Heart left ventricle (tissue), 16 donors: ENCODE results near the gene AOC2. TPM values are rescaled to one million over a fixed set of nuclear protein-coding genes. Genes with fewer than 3 reads are reported as not detected.

Experiments used
- ATAC-seq, 4 donors: fragments of 200-7000 bp; cut with Tn5 transposase; one replicate each; pipeline ENCODE4 v1.9.1; 2020 to 2022; ENCODE audit warnings: moderate library complexity in 4 of 4, mild to moderate bottlenecking in 3 of 4, moderate number of reproducible peaks in 1 of 4
- DNase-seq, 5 donors: peaks; one replicate each; pipeline ENCODE4 v3.0.0-alpha.2; 2020
- H3K27ac ChIP-seq, 12 donors: fragments of 200-600 bp; sonication (generic) in 4 of 12; one replicate each; pipeline versions ENCODE4 v1.5.0 to v1.8.0; 2016 to 2022; ENCODE audit warnings: mild to moderate bottlenecking in 2 of 12
- H3K27me3 ChIP-seq, 9 donors: fragments of 200-600 bp; sonication (generic) in 2 of 9; one replicate each; pipeline versions ENCODE4 v1.5.1 to v1.8.0; 2016 to 2022; ENCODE audit warnings: mild to moderate bottlenecking in 3 of 9
- H3K36me3 ChIP-seq, 9 donors: fragments of 200-600 bp; sonication (generic) in 2 of 9; one replicate each; pipeline versions ENCODE4 v1.5.0 to v1.8.0; 2018 to 2022; ENCODE audit warnings: mild to moderate bottlenecking in 2 of 9
- H3K4me1 ChIP-seq, 12 donors: fragments of 200-600 bp; sonication (generic) in 4 of 12; one replicate each; pipeline versions ENCODE4 v1.5.0 to v1.8.0; 2016 to 2022; ENCODE audit warnings: mild to moderate bottlenecking in 3 of 12
- H3K4me3 ChIP-seq, 12 donors: fragments of 200-600 bp; sonication (generic) in 4 of 12; one replicate each; pipeline versions ENCODE4 v1.5.0 to v1.8.0; 2017 to 2022; ENCODE audit warnings: mild to moderate bottlenecking in 9 of 12, moderate library complexity in 4 of 12
- H3K9me3 ChIP-seq, 12 donors: fragments of 200-600 bp; sonication (generic) in 4 of 12; one replicate each; pipeline versions ENCODE4 v1.5.0 to v1.8.0; 2016 to 2022; ENCODE audit warnings: mild to moderate bottlenecking in 1 of 12
- CTCF ChIP-seq, 12 donors: fragments of 200-600 bp; sonication (generic) in 4 of 12; IDR thresholded peaks; one replicate each; pipeline versions ENCODE4 v1.5.0 to v1.8.0; 2018 to 2022; ENCODE audit warnings: antibody characterized with exemption in 12 of 12, mild to moderate bottlenecking in 5 of 12
- POLR2A ChIP-seq, 2 donors: fragments of 450-650 bp; IDR thresholded peaks; one replicate each; pipeline ENCODE4 v1.6.1; 2017; ENCODE audit warnings: antibody characterized with exemption in 2 of 2, mild to moderate bottlenecking in 2 of 2, moderate library complexity in 2 of 2
- WGBS, 4 donors: extraction: QIAGEN DNeasy Blood & Tissue Kit in 2 of 4; methylation state at CpG; one replicate each; pipeline versions ENCODE4 v1.1.5 to v1.1.7; 2013 to 2018; 5-methylcytosine and 5-hydroxymethylcytosine counted together
- intact Hi-C, 10 donors: fragments of 100-400 bp; cut with DNase I; formaldehyde crosslinking; loops; one replicate each; pipeline versions ENCODE4 v1.11.1 to v1.14.2; 2022
- polyA plus RNA-seq, 2 donors: library from polyadenylated mRNA; stranded (reverse); fragments of 200-250 nt; gene quantifications; one replicate each; pipeline ENCODE4 v1.2.3, GENCODE V29; 2013
- total RNA-seq, 9 donors: library from RNA; depleted of rRNA in 2 of 9; stranded (reverse); fragments of >200 nt in 2 of 9; fragmentation: NEBNext Ultra II Directional in 3 of 9; extraction: Animal tissue kit (Norgen Biotek cat#: 25700) in 3 of 9; gene quantifications; one replicate each; pipeline versions ENCODE4 v1.1.0 to v1.2.4, GENCODE V29; 2016 to 2023
- donor health status: ischemic (EF 13 %, LVEDD 7.1; RV severe dilation, severe dysfunction).
- donor health status: healthy with polysubstance abuse.
- donor health status: DM: no; HTN: yes; CAD: no.
- donor health status: DM: no; HTN: no; CAD: no.
- donor health status: ischemic (EF 25% LVEDD 6.9; RV normal size, moderate dysfunction).
- donor health status: ischemic (EF 25% LVEDD 5.7; RV mildly dilated, moderate dysfunction).
- donor health status: healthy.
- donor health status: DM: yes; HTN: yes; CAD: no.
- donor health status: ischemic (EF 35%, LVEDD 5.7; RV mildly dilated, moderate dysfunction).
- donor health status: nonischemic (EF 11% LVEDD 7.7; RV severe dilation, severe dysfunction).
- donor health status: DM: yes; HTN: yes; CAD: no.
- donor health status: PGD.
- donor health status: ischemic (EF 29% LVEDD 5.4; RV normal size, mild dysfunction).
- donor health status: nonischemic (EF 23%, LVEDD 6.1; RV moderate dilation, normal function).

The AOC2 gene
- total and polyA plus RNA-seq, 11 donors, result 0.21 to 0.88 (median 0.44) TPM

- Histone ChIP-seq H3K9me3 (no peaks in the 10 kb centered on the region), H3K27me3 (no peaks in the 10 kb centered on the region), H3K36me3 (peaks cover 0 to 37% (median 33%) of the 10 kb centered on the region in 9 donors), H3K27ac (peak within 1 kb of the TSS; percentile 43 to 93 (median 88)), H3K4me1 (peaks cover 3 to 29% (median 17%) of the 10 kb centered on the region in 12 donors), H3K4me3 (peak within 1 kb of the TSS; percentile 66 to 100 (median 92))
- TF ChIP-seq POLR2A (IDR thresholded peaks at IDR 0.05) (peak; percentile 32 to 87), CTCF (IDR thresholded peaks at IDR 0.05) (peak in 1 of 12 donors; percentile 14)
- WGBS, 4 donors, result 0 to 1% (median 0%) methylated on average over 40 to 71 of the region's 71 CpGs
- intact Hi-C loops, result no loop called here
- ATAC-seq (peak; percentile 88 to 99 (median 98)), DNase-seq (peak; percentile 90 to 95 (median 95))
Measured at GRCh38 chr17:42832934-42833766, 11.2 kb upstream of the AOC2 start, which contains the start of gene PSME3. TSS of gene PSME3 (plus strand) at chr17:42833397. CDS start at chr17:42833632, 235 bp downstream.

GRCh38 chr17:42833767-42834422 lies 10.5 kb upstream of the AOC2 start:
- no peaks in the 10 kb centered on the region for H3K27me3 ChIP-seq
- no peaks in the 10 kb centered on the region for H3K9me3 ChIP-seq
- H3K4me3 ChIP-seq, result peak overlapping the region; percentile 66 to 100 (median 92)
- peaks cover 2 to 45% (median 41%) of the 10 kb centered on the region in 9 donors for H3K36me3 ChIP-seq
- no peak for DNase-seq
- ATAC-seq, result peak in 3 of 4 donors; percentile 4 to 14 (median 13)
- no peak for TF ChIP-seq POLR2A (IDR thresholded peaks at IDR 0.05)
- TF ChIP-seq CTCF (IDR thresholded peaks at IDR 0.05), result no peak
- intact Hi-C loops, result no loop called here
- H3K27ac ChIP-seq, result peak overlapping the region; percentile 43 to 93 (median 88)
- WGBS, 4 donors, result 5 to 13% (median 6%) methylated on average over 11 to 18 of the region's 18 CpGs
- H3K4me1 ChIP-seq, result peaks cover 3 to 29% (median 17%) of the 10 kb centered on the region in 12 donors

- no peaks in the 10 kb centered on the region for H3K9me3 ChIP-seq
- no peaks in the 10 kb centered on the region for H3K27me3 ChIP-seq
- intact Hi-C loops, result no loop called here
- H3K4me3 ChIP-seq, result no peak overlapping the region
- TF ChIP-seq POLR2A (IDR thresholded peaks at IDR 0.05), result no peak
- no peak for TF ChIP-seq CTCF (IDR thresholded peaks at IDR 0.05)
- H3K4me1 ChIP-seq, result peaks cover 3 to 29% (median 17%) of the 10 kb centered on the region in 12 donors
- H3K27ac ChIP-seq, result no peak overlapping the region
- ATAC-seq (no peak), DNase-seq (no peak)
- H3K36me3 ChIP-seq, result peaks cover 2 to 63% (median 59%) of the 10 kb centered on the region in 9 donors
- WGBS, 4 donors, result 96 to 99% (median 97%) methylated on average over 6 of the region's 6 CpGs
Measured at GRCh38 chr17:42835732-42836131, 8.6 kb upstream of the AOC2 start.
